GM18951 (cell line): ENCODE measurements around the gene PAPSS2.
"Not testable (repeated sequence)": the region's sequence is repeated elsewhere in the genome, so short reads cannot be mapped to it uniquely, and the experiment has no call there.

Source experiments
- POLR2A ChIP-seq: IDR thresholded peaks from 4 replicates; pipeline ENCODE4 v1.6.1; 2011; ENCODE audit warnings: mild to moderate bottlenecking; ENCODE audit not compliant: insufficient read length, insufficient read depth; ENCODE audit errors: extremely low read depth
- in situ Hi-C: fragments of 300-500 bp; cut with MboI; formaldehyde crosslinking; loops from one replicate; pipeline ENCODE4 v1.12.0; 2022; ENCODE audit warnings: low sequenced_read_pairs, mixed read lengths, inconsistent platforms; ENCODE audit not compliant: unreplicated experiment

Gene PAPSS2

DNA sequence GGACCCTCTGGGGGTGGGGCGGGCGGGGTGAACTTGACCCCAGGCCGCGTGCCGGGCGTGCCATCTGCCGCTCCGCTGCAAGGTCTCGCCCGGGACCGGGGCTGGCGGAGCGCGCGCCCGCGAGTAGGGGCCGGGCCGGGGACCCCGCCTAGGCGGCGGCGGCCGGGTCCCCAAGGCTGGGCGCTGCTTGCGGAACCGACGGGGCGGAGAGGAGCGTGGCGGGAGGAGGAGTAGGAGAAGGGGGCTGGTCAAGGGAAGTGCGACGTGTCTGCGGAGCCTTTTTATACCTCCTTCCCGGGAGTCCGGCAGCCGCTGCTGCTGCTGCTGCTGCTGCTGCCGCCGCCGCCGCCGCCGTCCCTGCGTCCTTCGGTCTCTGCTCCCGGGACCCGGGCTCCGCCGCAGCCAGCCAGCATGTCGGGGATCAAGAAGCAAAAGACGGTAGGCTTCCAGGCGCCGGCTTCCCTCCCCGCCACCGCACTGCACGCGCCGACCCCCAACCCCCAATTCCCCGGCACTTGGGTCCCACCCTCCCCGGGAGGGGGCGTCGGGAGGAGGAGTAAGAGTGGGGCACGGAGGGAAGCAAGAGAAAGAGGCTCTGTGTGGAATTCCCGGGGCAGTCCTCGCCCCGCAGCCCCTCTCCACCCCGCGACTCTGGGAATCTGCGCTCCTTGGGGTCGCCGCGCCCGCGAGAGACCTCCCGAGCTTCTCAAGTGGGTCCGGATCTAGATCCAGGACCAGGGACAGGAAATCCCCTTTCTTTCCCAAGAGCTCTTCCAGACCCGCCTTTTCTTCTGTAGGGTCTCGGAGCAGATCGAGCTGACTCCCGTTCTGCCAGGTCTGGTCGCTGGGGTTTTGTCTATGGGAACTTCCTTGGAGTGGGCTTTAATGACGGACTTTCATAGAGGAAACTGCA, at the start of gene PAPSS2:
Gene PAPSS2, plus strand, starts transcription at position 308 of the 913 bp plus-strand sequence. Its CDS starts 104 bp downstream, at position 412.
- TF ChIP-seq POLR2A: no peak
- in situ Hi-C loops: no loop called here

DNA sequence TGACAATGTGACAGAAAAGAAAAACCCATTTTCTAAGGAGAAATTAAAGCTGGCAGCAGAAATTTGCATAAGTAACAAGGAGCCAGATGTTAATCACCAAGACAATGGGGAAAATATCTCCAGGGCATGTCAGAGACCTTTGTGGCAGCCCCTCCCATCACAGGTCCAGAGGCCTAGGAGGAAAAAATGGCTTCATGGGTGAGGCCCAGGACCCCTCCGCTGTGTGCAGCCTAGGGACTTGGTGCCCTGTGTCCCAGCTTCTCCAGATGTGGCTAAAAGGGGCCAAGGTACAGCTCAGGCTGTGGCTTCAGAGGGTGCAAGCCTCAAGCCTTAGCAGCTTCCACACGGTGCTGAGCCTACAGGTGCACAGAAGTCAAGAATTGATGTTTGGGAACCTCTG, 48.3 kb upstream of the PAPSS2 start:
- in situ Hi-C loops: not testable (repeated sequence)

DNA sequence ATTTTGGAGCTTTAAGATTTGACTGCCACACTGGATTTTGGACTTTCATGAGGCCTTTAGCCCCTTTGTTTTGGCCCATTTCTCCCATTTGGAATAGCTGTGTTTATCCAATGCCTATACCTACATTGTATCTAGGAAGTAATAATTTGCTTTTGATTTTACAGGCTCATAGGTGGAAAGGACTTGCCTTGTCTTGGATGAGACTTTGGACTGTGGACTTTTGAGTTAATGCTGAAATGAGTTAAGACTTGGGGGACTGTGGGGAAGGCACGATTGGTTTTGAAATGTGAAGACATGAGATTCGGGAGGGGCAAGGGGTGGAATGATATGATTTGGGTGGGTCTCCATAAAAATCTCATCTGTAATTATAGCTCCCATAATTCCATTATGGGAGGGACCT, 47.6 kb upstream of the PAPSS2 start:
- in situ Hi-C loops: no loop called here
- no peak for TF ChIP-seq POLR2A

DNA sequence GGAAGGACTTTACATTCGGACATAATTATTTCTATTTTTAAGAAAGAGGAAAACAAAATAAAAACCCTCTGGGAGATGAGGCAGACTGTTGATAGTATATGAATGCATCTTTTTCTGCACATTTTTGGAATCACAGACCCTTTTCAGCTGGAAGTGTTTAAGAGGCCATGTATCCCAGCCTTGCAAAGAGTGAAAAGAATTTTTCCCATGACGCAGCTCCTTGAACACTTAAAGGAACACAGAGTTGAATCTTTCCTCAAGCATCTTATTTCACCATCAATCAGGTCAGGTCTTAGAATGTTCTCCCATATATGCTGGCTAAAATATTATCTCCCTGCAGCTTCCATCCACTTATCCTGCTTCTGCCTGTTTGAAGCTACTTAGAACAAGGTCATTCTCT, 45.9 kb upstream of the PAPSS2 start:
- no peak for TF ChIP-seq POLR2A
- in situ Hi-C loops: no loop called here

DNA sequence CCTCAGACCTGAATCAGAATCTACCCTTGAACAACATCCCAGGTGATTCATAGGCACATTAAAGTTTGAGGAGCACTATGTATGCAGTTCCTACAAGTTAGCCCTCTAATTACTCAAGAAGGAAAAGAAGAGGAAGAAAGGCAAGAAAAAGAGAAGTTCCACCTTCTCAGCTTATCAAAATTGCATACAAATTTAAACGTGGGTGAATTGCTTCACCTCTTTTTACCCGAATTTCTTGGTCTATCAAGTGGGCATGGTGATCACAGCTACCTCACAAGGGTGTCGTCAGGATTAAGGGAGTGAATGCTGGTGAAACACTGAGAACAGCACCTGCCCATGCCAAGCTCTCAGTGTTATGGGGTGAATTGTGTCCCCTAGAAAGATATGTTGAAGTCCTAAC, 43.8 kb upstream of the PAPSS2 start:
- in situ Hi-C loops: no loop called here
- no peak for TF ChIP-seq POLR2A

DNA sequence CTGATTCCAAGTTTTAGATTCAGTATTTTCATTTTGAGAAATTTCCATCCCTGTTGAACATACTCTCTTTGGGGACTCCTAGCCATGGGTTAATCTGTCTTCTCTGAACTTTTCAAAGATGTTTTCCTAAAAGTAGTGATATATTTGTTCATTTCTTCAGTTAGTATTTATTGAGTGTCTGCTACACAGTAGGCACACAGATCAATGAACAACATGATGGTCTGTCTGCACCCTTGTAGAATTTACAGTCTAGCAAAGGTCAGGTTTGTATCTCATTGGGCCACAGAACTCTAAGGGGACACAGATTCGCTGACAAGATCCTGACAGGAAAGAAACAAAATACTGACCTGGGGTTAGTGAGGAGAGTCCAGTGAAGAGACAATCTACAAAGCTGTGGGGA, 42.2 kb upstream of the PAPSS2 start:
- TF ChIP-seq POLR2A: no peak
- in situ Hi-C loops: no loop called here

DNA sequence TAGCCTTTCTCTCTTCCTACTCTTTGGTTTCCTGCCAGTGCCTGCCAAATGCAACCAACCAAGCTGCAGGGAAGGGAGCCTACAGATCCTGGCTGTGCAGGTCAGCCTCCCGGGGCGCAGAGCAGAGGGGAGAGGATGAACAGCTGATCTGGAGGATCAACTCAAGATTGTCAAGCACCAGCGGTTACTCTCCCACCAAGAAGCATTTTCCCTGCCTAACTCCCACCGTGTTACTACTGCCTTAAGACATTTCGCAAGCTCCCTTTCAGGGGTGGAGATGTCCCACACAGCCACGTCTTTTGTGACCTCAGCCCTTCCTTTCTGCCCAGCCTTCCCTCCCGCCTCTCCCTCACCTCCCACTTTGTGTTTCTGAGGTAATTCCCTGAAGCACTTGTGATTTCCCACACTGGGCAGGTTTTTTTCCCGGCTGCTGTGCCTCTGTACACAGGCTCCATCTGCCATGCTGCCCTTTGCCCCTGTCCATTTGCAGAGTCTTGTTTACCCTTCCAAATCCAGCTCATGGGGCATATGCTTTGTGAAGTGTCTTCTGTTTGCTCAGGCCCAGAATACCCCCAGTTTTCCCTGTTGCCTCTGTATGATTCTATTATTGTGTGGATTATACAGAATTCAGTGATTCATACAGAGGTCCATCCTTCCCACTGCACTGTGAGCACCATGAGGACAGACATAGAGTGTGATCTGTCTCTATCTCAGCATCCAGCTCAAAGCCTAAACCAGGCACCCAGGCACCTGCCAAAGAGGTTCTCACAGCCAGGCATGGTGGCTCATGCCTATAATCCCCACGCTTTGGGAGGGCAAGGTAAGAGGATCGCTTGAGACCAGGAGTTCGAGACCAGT, 40.9 kb upstream of the PAPSS2 start:
- no peak for TF ChIP-seq POLR2A
- in situ Hi-C loops: no loop called here

DNA sequence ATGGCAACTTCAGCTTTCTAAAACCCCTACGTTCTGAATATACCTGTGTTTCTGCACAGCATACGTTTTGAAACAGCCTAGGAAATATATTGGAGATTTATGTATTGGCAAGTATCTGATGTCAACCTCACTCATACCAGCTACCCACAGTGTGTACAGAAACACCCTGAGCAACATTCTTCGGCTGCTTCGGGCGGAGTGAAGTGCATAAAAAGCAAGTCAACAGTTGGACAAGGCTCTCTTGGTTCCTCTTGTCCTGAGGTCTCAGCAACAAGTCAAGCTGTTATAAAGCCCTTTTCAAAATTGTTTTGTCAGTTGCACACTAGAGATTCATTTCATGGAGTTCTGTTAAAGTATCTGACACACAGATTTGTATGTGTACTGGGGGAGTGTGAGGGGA, 40.0 kb upstream of the PAPSS2 start:
- in situ Hi-C loops: no loop called here

DNA sequence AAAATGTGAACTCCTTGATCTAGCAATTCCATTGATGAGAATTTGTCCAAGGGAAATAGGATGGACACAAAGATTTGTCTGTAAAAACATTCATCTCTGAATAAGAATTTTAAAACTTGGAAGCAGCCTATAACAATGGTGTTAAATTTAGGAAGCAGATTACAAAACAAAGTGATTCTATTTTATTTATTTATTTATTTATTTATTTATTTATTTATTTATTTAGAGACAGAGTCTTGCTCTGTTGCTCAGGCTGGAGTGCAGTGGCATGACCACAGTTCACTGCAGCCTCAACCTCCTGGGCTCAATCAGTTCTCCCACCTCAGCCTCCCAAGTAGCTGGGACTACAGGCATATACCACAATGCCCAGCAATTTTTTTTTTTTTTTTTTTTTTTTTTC, 38.2 kb upstream of the PAPSS2 start:
- in situ Hi-C loops: not testable (repeated sequence)

More for the DNA sequence above, 40.0 kb upstream of the PAPSS2 start:
- no peak for TF ChIP-seq POLR2A

DNA sequence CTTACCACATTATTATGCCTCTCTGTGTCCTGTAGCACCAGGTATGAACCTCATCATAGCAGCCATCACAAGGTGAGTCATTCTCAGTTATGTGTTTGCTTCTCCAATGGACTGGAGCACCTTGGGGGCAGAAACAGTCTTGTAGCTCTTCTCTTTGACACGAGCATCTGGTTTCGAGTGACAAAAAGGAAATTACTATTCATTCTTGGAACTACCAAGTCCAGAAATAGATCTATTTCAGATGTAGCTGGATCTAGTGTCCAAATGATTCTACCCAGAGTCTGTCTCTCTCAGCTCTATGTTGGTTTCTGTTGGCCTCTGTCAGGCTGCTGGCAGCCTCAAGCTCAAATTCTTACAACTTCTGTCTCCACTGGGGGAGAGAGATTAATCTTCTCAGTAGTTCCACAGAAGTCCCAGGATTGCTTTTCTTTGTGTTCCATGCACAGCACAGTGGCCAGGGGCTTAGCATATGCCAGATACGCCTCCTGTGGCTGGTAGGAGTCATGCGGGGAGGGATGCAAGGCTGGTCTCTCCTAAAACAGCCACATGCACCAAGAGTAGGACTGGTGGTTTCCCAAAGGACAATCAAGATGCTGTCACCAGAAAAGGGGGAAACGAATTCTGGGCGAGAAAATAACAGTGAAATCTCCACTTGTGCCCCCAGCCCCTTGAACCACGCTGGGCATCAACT, 37.2 kb upstream of the PAPSS2 start:
- in situ Hi-C loops: no loop called here
- no peak for TF ChIP-seq POLR2A

DNA sequence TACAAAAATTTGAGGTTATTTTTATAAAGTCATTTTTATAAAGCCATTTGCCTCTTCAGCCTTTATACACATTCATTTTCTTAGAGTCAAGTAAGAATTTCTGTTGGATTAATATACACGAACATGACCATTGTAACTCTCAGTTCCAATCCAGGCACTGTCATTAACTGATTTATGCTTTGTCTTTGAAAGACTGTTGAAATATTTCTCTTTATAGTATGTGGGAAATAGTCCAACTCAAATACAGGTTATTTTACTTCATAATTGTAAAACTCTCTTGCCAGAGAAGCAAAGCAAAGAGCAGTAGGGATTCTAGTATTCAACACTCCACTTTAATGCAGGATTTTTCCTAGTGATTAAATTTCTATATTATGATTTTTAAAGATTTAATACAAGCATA, 36.5 kb upstream of the PAPSS2 start:
- no peak for TF ChIP-seq POLR2A
- in situ Hi-C loops: no loop called here

DNA sequence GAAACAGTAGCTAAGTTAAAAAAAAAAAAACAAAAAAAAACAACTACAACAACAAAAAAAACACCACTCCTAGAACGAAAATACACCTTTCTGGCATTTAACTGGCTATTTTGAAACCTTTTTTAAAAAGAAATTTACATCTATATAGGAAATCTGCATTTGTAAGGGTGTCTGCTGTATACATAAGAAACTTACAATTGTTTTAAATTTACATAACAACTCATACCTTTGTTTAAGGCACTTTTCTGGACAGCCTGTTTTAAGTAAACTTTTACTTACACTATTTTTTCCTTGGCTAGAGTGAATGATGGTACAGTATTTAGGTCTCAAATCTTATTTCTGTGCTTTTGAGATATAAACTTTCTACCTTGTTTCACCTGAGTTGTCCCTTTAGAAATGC, 34.0 kb upstream of the PAPSS2 start:
- in situ Hi-C loops: no loop called here
- no peak for TF ChIP-seq POLR2A

DNA sequence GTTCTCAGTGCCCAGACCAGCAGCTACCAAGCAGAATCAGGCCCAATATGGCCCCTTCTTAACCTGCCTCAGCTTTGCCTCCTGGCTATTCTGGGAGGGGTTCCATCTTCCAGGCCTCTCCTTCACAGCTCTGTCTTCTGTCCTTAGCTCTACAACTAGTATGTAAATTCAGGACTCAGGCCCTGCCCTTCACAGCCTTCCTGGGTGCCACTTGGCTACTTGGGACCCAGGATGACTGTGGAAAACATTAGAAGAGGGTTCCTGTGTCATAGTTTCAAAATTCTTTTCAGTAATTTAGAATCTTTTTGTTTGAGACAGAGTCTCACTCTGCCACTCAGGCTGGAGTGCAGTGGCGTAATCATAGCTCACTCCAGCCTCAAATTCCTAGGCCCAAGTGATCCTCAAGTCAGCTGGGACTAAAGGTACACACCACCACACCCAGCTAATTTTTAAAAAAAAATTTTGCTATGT, 33.2 kb upstream of the PAPSS2 start:
- in situ Hi-C loops: no loop called here

More for the DNA sequence above, 33.2 kb upstream of the PAPSS2 start:
- no peak for TF ChIP-seq POLR2A
